Activated naive CD8-positive, alpha-beta T cell treated with anti-CD3 and anti-CD28 coated beads, Interleukin-2, amount 50 U/mL, for 16 hours (primary cell): Measurements from ENCODE around the gene SGPP1.
"Not testable (repeated sequence)": the region's sequence is repeated elsewhere in the genome, so short reads cannot be mapped to it uniquely, and the experiment has no call there.

Experiments used
- DNase-seq: peaks from one replicate; pipeline ENCODE4 v3.0.0-alpha.2; 2020; ENCODE audit warnings: low read depth, low spot score

Gene SGPP1

DNA sequence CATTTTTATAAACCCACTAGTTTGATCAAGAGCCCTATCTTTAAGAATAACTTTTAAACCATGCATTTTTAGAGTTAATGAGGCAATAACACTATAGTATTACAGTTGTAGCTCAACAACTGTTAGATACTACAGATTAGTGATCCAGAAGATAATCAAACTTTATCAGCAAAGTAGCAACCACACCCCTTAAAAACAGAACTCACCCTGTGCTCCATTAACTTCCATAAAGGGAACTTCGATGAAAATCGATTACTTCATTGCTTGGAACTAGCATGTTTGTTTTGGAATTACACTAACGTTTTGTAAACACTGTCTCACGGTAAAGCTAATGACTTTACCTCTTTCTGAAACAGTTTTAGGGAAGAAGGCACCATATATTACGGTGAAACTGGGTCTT, 1.4 kb downstream of the SGPP1 start:
- DNase-seq = no peak

DNA sequence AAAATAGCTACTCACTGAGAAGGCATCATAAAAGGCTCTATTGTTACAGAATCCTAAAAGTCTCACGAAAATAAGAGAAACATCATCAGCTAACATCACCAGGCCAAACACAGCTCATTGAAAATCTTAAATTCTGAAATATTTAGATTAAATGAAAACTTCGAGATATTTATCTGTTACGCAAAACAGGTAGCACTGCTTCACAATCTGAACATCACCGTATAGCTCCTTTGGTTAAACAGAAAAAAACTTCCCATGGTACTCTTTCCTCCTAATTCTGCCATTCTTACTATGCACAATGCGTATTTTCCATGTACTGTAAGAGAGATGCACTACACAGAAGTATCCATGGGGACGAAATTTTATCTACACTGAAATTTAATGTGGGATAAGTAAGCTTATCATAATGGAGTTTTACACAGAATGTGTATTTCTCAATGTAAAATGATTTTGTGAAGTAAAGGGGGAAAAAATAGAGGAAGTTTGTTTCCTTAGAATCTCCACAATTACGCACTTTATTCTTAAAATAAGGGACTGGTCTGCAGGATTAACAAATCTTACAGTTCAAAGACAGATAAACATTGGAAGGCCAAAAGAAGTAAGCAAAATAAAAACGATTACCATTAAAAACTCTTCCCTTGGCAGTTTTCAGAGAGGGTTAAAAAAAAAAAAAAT, 1.9 kb downstream of the SGPP1 start:
- no peak for DNase-seq

DNA sequence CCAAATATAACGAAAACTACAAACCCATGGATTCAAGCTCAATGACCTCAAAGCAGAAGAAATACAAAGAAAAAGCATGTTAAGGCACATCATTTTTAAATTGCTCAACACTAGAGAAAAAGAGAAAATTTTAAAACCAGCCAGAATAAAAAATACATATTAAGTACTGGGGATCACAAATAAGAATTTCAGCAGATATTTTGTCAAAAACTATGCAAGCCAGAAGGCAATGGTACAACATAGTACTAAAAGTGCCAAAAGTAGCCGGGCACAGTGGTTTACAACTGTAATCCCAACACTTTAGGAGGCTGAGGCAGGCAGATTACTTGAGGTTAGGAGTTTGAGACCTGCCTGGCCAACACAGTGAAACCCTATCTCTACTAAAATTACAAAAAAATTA, 10.2 kb downstream of the SGPP1 start:
- DNase-seq = no peak

DNA sequence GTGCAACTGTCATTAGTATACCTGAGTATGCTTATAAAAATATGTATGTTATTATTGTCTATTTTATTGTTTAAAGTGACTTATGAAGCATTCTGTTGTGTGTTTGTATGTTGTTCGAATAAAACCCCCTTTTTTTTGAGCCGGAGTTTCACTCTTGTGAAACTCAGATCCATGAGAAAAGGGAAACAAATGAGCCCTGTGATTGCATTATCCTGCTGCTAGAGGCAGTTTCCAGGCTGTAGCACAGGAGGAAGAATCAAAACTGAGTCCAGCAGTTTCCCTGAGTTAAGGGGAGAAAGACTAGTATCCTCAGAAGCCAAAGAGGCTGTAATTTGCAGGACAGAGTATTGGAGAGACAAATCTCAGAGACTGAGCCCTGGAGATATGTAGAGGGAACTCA, 12.5 kb downstream of the SGPP1 start:
- no peak for DNase-seq

DNA sequence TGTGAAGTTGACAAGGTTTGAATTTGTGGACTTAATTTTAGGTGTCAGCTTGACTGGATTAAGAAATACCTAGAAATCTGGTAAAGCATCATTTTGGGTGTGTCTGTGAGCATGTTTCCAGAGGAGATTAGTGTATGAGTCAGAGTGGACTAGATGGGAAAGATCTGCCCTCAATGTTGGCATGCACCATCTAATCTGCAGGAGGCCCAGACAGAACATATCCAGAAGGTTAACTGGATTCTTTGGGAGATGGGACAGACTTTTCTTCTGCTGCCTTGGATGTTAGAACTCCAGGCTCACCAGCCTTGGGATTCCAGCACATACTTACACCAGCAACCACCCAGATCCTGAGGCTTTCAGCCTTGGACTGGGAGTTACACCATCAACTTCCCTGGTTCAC, 14.1 kb downstream of the SGPP1 start:
- no peak for DNase-seq

DNA sequence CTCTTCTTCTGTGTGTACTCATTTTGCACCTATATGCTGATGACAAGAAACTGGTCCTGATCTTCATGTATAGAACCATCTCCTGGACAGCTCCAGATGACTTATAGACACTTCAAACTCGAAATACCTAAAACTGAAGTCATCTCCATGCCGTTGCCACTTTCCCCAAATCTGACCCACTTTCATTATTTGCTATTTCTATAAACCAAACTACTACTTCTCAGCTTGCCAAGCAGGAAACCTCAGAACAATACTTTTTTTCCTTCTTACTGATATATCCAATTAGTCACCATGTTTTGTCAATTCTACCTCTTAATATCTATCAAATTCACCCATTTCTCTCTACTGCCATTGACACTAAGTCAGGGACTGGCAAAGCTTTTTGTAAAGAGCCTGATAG, 14.8 kb downstream of the SGPP1 start:
- DNase-seq = no peak

DNA sequence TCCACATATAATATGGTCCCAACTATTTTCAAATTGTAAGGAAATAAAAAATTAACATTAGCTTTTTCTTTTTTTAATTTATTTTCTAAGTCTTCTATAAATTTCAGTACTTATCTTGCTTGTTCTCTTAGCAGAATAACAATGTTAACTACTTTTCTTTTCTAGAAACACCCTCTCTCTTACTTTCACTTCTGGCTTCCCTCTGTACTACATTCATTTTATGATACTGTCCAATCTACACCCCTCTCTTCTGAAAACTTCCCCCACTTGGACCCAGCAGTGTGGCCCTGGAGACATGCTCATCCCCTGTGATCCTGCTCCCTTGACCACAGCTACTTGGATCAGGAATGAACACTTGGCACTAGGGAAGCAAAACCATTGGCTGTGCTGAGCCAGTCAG, 15.7 kb downstream of the SGPP1 start:
- no peak for DNase-seq

DNA sequence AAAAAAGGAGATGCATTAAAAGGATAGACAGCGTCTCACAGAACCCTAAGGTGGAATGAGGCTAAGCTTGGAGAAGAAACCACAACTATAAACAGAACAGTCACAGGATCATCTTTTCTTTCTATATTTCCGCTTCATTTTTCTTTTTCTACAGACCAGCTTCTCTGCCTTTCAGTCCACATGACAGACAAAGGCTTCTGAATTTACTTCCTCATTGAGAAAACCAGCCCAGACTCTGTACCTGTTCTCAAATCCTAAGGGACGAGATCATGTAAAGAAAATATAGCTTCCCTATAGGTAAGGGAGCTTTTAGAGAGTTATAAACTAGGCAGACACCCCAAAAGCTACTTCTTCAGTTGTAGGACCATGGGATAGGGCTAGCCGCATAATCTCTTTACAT, 17.4 kb downstream of the SGPP1 start:
- no peak for DNase-seq

DNA sequence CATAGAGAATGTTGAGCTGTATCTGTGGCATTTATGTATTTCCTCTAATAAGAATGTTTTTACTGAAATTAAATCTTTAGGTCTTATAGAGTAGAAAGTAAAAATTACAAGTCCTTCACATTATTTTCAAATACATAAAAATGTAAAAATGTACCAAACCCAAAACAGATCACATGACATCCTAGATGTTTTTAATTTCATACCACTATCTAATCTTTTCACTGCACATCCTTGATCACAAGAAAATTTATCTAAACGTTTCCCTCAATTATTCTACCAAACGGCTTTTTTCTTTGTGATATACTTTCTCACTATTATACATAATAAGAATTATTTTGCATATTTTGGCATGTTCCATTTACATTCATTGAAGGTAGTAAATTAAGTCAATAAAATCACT, 18.3 kb downstream of the SGPP1 start:
- no peak for DNase-seq

DNA sequence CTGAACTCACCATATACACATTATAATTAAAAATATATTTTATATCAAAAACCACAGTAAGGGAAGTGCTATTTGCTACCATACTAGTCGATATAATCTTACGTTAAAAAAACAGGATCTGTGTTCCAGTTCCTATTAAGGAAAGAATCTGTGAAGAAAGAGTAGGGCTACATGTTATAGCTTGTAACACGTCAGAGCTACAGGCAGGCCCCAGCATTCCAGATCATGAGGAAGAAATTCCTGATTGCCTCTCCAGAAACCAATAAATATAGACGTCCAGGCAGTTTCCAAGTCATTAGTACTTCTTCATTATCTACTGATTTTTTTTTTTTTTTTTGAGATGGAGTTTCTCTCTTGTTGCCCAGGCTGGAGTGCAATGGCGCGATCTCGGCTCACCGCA, 20.6 kb downstream of the SGPP1 start:
- DNase-seq = no peak

DNA sequence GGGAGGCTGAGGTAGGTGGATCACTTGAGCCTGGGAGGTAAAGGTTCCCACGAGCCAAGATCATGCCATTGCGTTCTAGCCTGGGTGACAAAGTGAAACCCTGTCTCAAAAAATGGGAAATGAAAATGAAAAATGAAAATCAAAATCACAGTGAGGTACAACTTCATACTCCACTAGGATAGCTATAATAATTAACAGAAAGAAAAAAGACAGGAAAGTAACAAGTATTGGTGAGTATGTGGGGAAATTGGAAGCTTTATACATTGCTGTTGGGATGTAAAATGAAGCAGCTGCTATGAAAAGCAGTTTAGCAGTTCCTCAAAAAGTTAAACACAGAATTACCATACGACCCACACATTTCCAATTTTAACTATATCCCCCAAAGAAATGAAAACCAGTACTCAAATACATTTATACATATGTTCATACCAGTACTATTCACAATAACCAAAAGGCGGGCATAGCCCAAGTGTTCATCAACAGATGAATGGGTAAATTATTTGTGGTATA, 22.2 kb downstream of the SGPP1 start:
- DNase-seq = no peak

DNA sequence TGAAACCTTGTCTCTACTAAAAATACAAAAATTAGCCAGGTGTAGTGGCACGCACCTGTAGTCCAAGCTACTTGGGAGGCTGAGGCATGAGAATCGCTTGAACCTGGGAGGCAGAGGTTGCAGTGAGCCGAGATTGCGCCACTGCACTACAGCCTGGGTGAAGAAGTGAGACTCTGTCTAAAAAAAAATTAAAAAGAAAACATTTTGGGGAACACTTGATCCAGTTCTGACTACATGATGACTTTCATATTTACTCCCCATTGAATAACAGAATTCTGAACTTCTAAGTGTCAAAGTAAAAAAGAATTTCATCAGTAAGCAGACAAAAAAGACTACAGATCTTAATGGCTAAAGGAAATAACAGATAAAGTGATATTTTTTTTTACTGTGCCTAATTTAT, 25.3 kb downstream of the SGPP1 start:
- DNase-seq = not testable (repeated sequence)

DNA sequence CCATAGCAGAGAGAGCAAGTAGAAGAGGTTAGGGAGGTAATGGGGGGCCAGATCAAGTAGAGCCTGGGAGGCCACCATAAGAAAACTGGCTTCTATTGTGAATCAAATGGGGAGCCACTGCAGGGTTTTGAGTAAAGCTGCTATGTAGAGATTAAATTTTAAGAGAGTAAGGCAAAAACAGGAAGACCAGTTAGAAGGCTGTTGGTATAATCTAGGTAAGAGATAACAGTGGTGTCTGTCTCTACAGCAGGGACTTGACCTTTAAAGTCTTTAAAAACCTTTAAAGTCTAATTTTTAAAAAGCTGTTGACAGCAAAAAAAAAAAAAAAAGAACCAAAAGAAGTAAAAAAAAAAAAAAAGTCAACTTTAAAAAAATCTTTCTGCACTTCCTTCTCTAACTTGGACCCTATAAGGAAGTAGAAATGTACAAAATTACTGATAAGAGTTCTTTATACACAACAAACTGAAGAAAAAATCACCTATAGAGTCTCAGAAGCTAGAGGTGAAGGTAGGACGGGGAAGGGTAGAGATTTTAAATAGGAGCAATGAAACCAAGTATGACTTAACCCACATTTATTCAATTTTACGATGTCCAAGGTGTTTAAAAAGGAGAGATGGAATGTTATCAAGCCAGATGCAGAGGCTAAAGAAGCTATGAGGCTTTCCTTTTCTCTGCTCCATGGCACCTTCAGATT, 26.1 kb downstream of the SGPP1 start:
- no peak for DNase-seq

DNA sequence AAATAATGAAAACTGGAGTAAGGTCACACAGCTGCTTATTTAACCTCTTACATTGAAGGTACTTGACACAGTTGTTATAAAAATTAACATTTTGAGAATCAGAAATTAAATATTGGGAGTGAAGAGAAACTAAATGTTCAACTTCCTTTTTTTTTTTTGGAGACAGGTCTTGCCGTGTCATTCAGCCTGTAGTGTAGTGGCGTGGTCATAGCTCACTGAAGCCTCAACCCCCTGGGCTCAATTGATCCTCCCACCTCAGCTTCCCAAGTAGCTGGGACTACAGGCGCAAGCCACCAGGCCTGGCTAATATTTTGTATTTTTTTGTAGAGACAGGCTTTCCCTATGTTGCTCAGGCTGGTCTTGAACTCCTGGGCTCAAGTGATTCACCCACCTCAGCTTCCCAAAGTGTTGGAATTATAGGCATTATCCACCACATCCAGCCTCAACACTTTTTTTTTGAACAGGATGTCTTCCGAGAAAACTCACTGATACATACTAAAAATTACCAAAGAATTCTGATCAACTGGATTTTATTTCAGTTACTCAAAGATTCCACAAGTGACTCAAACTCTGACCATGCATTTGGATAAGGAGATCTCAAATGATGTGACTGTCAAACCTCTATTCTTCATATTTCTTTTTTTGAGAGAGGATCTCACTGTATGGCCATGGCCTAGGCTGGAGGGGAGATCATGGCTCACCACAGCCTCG, 35.4 kb downstream of the SGPP1 start:
- DNase-seq = no peak

DNA sequence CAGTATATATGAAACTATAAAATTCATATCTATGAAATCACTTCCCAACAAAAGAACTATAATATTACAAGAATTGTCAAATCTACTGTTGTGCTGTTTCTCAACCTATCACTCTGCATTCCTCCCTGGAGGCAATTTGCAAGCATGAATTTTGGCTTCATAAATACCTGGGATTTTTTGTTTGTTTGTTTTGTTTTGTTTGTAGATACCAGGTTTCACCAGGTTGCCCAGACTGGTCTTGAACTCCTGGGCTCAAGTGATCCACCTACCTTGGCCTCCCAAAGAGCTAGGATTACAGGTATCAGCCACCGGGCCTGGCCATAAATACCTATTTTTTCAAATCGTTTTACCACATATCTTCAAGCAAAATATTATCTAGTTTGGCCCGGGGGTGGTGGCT, 38.7 kb downstream of the SGPP1 start:
- no peak for DNase-seq

DNA sequence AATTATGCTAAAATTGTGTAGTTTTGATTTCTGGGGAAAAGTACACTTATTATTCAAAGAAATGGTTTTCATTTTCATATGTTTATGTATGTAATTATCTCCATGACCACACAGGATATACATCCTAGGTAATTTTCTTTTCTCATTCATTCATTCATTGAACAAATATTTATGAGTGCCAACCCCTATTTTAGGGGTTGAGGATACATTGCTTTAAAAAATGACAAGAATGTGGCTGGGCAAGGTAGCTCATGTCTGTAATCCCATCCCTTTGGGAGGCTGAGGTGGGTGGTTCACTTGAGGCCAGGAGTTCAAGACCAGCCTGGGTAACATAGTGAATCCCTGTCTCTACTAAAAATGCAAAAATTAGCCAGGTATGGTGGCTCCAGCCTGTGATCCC, 40.9 kb downstream of the SGPP1 start:
- no peak for DNase-seq

DNA sequence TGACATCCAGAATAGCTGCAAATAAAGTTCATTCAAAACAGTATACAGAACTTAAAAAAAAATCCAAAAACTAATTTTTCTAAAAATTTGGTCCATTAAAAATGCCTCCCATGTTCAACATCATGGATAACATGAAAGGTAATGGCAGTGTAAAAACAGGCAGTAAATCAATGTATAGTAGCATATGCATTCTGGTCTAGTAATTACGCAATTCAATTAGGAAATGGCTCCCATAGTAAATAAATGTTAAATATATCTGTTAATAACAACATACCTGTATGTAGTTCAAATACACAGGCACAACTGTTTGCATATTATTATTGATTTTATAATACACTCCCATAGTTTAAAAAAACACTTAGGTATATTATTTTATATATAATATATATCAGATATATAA, 42.5 kb downstream of the SGPP1 start:
- no peak for DNase-seq

DNA sequence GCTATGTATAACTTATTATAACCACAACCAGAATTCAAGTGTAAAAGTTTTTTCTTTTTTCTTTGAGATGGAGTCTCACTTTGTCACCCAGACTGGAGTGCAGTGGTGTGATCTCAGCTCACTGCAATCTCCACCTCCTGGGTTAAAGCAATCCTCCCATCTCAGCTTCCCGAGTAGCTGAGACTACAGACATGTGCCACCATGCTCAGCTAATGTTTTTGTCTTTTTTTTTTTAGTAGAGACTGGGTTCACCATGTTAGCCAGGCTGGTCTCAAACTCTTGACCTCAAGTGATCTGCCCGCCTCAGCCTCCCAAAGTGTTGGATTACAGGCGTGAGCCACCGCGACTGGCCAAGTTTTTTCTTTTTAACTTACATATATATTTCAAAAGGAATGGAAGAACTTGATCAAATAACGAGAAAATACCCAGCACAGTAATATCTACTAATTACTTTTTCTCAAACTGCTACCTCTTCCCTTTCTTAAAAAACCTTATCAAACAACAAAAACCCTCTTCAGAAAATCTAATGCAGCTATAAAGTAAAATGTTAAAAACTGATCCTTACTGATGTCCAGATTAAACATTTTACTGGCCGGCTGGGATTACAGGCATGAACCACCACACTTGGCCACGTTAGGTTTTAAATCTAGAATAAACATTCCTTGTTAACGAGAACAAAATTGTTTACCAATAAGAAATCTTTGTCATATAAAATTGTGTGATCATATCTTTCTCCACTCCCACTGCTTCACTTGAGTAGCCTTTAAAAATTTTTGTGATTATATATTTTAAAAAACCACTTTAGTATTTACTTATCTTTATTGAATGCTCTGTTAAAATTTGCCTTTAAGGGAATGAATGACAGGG, 44.9 kb downstream of the SGPP1 start:
- no peak for DNase-seq

DNA sequence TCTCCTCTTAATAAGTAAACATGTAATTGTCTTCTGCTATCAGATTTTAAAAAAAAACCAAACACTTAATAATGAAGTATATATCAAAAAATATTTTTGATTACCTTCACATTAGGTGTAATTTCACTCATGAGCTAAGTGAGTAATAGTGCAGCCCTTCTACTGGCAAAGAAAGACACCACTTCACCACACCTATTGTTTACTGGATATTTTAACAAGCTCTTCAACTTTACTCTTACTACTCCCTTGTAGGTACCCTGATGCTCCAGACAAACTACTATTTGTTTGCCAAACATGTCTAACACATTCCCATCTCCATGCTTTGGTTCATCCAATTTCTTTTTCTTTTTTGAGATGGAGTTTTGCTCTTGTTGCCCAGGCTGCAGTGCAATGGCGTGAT, 49.3 kb downstream of the SGPP1 start:
- DNase-seq = no peak

DNA sequence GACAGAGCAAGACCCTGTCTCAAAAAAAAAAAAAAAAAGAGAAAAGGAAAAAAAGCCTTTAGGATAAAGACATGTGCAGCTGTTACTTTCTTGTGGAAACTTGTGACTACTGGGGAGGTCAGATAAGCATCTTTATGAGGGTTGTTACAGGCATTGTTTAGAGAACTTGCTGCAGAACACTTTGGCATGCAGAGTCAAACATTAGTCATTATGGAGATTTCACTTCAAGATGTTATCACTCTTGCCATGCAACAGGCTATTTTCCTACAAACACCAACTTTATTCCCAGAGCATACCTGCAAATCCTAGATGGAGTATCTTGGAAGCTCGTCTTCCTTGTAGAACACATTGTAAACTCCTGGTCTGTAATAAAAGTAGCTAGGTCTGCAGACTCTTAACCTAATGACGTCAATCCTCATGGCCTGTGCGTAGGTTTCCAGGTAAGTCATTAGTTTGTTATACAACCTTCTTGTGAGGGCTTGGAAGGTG, 49.9 kb downstream of the SGPP1 start:
- DNase-seq = no peak

DNA sequence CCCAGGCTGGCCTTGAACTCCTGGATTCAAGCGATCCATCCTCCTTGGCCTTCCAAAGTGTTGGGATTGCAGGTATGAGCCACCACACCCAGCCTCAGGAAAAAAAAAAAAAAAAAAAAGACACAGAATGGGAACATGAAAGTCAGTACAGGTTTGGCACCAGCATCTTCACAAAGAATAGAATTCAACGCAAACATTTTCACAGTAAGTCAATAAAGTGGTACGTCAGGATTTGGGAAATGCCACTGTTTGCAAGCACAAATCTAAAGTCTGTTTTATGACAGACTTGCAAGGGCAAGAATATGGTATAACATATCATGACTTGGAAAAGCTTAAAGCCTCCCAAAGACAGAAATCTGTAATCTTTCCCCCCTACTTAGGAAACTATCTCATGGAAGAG, 51.2 kb downstream of the SGPP1 start:
- no peak for DNase-seq
